Panc1 (cell line): Measurements from ENCODE around the gene CRYGN. TPM values are rescaled to one million over a fixed set of nuclear protein-coding genes. Genes with fewer than 3 reads are reported as not detected.

Experiments
- ATAC-seq: fragments of 200-7000 bp; cut with Tn5 transposase; 2 replicates; pipeline ENCODE4 v1.9.1; 2020; ENCODE audit warnings: mild to moderate bottlenecking, moderate library complexity
- BruUV-seq: library from RNA; stranded (reverse); fragments of 400-500 nt; replicated peaks from 2 replicates; lab custom pipeline; 2021; lab: Mats Ljungman, UMichigan
- CTCF ChIA-PET: fragments of 300-600 bp; sonication (Branson Sonifier 250); formaldehyde crosslinking; loops from one replicate; lab custom pipeline; 2022; ENCODE audit warnings: antibody characterized with exemption; lab: Charles Lee
- POLR2A ChIA-PET: fragments of 300-600 bp; sonication (Branson Sonifier 250); formaldehyde crosslinking; loops from one replicate; lab custom pipeline; 2022; ENCODE audit warnings: antibody characterized with exemption; lab: Charles Lee
- DNase-seq: peaks from one replicate; pipeline ENCODE4 v3.0.0-alpha.2; 2010; ENCODE audit warnings: low read depth, low spot score
- H3K27ac ChIP-seq: 2 replicates; pipeline ENCODE4 v1.5.1; 2011; ENCODE audit warnings: mild to moderate bottlenecking, low read length, inconsistent platforms
- H3K27me3 ChIP-seq: fragments of 200-500 bp; sonication (Bioruptor generic); 2 replicates; pipeline ENCODE4 v1.6.0; 2014; ENCODE audit warnings: low read length, inconsistent platforms; ENCODE audit not compliant: control insufficient read depth, insufficient read depth
- H3K36me3 ChIP-seq: fragments of 200-500 bp; sonication (Bioruptor generic); 2 replicates; pipeline ENCODE4 v1.5.1; 2014; ENCODE audit warnings: inconsistent platforms, mild to moderate bottlenecking, low read length, moderate library complexity; ENCODE audit not compliant: control insufficient read depth, insufficient read depth
- H3K4me1 ChIP-seq: 2 replicates; pipeline ENCODE4 v1.5.1; 2011; ENCODE audit warnings: inconsistent platforms, mild to moderate bottlenecking, low read length, moderate library complexity; ENCODE audit not compliant: control insufficient read depth, insufficient read depth
- H3K4me3 ChIP-seq, 2 experiments: 2 replicates each; pipeline ENCODE4 v1.5.1; 2011 to 2012; ENCODE audit warnings: low read depth in 2 of 2, low read length in 2 of 2, mild to moderate bottlenecking in 2 of 2, inconsistent platforms in 1 of 2, moderate library complexity in 1 of 2
- H3K9me3 ChIP-seq: fragments of 200-500 bp; sonication (Bioruptor generic); 2 replicates; pipeline ENCODE4 v1.5.1; 2014; ENCODE audit warnings: low read depth, mild to moderate bottlenecking, inconsistent platforms, low read length, moderate library complexity; ENCODE audit not compliant: control insufficient read depth, insufficient read depth
- CTCF ChIP-seq: fragments of 450-650 bp; IDR thresholded peaks from 2 replicates; pipeline ENCODE4 v1.5.1; 2017; ENCODE audit warnings: mild to moderate bottlenecking
- POLR2AphosphoS5 ChIP-seq: IDR thresholded peaks from 2 replicates; pipeline ENCODE4 v1.6.1; 2012; ENCODE audit warnings: mild to moderate bottlenecking, low read depth, low read length, moderate library complexity
- REST ChIP-seq, 2 experiments: IDR thresholded peaks; 2 replicates each; pipeline ENCODE4 v1.6.1; 2011 to 2012; ENCODE audit warnings: low read depth in 2 of 2, control low read depth in 1 of 2, low read length in 1 of 2, mild to moderate bottlenecking in 1 of 2, moderate library complexity in 1 of 2; ENCODE audit not compliant: insufficient read depth in 1 of 2
- SIN3A ChIP-seq: IDR thresholded peaks from 2 replicates; pipeline ENCODE4 v1.6.1; 2012; ENCODE audit warnings: low read depth, mild to moderate bottlenecking, low read length, moderate library complexity, borderline replicate concordance; ENCODE audit not compliant: insufficient read depth
- TCF7L2 ChIP-seq: IDR thresholded peaks from 2 replicates; pipeline ENCODE4 v1.6.1; 2011; ENCODE audit warnings: mild to moderate bottlenecking, low read depth, low read length, inconsistent platforms
- in situ Hi-C: cut with HindIII; loops from 2 replicates; pipeline ENCODE4 v1.10.0; 2016; ENCODE audit warnings: low sequenced_read_pairs, low pct_unique_long_range_greater_than_20kb
- intact Hi-C: fragments of 100-400 bp; cut with micrococcal nuclease; formaldehyde crosslinking; loops from one replicate; pipeline ENCODE4 v1.10.0; 2022; ENCODE audit not compliant: unreplicated experiment
- total RNA-seq: library from RNA; stranded (reverse); gene quantifications from one replicate; pipeline ENCODE4 v1.2.1, GENCODE V29; 2021; ENCODE audit not compliant: unreplicated experiment

CRYGN gene
- total RNA-seq, 1 experiment from 2014 or later = 0.74 TPM

- Histone ChIP-seq H3K4me1 (peaks cover 37% of the 10 kb centered on the region), H3K36me3 (no peaks in the 10 kb centered on the region), H3K27me3 (no peaks in the 10 kb centered on the region), H3K27ac (no peak overlapping the region), H3K4me3 (no peak overlapping the region), H3K9me3 (no peaks in the 10 kb centered on the region)
- DNase-seq (no peak), ATAC-seq (no peak)
- ChIA-PET CTCF (no interaction called here), POLR2A (no interaction called here)
- in situ Hi-C loops (no loop called here), intact Hi-C loops (no loop called here)
- TF ChIP-seq TCF7L2 (no peak), POLR2AphosphoS5 (no peak), SIN3A (no peak), REST (IDR thresholded peaks at IDR 0.05; ENCODE audit: insufficient read depth in 1 of 2, low read depth in 2 of 2, low read length in 1 of 2) (no peak), CTCF (no peak)
- BruUV-seq = no TSS peak
These were observed 8.6 kb downstream of the CRYGN start for GRCh38 chr7:151431281-151431767.

DNA sequence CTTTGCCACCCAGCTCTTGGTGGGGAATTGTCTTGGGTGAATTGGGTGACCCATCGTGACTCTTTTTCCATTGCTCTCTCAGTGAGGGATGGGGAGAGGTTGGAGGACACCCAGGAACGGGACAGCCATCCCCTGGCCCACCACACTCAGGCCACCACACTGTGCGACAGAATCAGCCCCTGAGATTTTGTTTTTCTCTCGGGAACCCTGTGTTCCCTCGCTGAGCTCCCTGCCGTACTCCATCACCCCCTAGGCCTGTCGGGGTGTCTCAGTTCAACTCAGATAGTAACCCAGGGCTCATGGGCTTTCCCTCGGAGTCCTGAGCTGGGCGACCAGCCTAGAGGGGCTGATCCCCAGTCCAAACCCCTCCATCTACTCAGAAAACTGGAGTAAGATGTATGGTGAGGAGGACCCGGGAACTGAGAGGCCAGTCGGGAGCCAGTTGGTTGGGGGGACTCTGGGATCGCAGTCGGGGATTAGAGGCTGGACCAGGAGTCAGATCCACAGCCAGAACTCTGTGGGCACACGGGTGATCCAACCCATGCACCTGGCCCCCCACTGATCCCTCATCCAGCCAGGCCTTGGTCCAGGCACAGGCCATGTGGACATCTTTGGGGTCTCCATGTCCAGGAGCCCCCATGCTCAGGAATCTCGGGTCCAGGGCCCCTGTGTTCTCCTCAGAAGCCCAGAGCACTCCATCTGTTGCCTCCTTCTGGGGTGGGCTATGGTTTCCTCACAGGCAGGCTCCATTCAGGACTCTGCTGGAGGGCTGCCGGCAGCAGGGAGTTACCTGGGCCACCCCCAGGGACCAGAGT is 9.3 kb downstream of the CRYGN start:
- TF ChIP-seq SIN3A (no peak), REST (IDR thresholded peaks at IDR 0.05; ENCODE audit: insufficient read depth in 1 of 2, low read depth in 2 of 2, low read length in 1 of 2) (no peak), TCF7L2 (no peak), POLR2AphosphoS5 (no peak), CTCF (no peak)
- ChIA-PET CTCF (no interaction called here), POLR2A (no interaction called here)
- no TSS peak for BruUV-seq
- DNase-seq (no peak), ATAC-seq (no peak)
- intact Hi-C loops = no loop called here
- H3K27ac ChIP-seq = peak overlapping the region; percentile 74; the same call in 1 of the 2 replicates
- H3K4me1 ChIP-seq = peaks cover 42% of the 10 kb centered on the region
- H3K4me3 ChIP-seq = no peak overlapping the region
- in situ Hi-C loops = no loop called here
- H3K9me3 ChIP-seq = no peaks in the 10 kb centered on the region
- H3K27me3 ChIP-seq = no peaks in the 10 kb centered on the region
- no peaks in the 10 kb centered on the region for H3K36me3 ChIP-seq
